Astrocyte (in vitro differentiated cells and primary cell): ENCODE data around the gene ZC3H4.

ENCODE experiments used
- CTCF ChIP-seq: IDR thresholded peaks from 2 replicates; pipeline ENCODE4 v1.5.1; 2011; ENCODE audit warnings: low read depth, mild to moderate bottlenecking, inconsistent platforms, low read length, moderate library complexity; ENCODE audit not compliant: insufficient read depth
- EZH2 ChIP-seq: IDR thresholded peaks from 2 replicates; pipeline ENCODE4 v1.6.1; 2012; ENCODE audit warnings: mild to moderate bottlenecking, low read length, inconsistent platforms; ENCODE audit not compliant: insufficient read depth

DNA sequence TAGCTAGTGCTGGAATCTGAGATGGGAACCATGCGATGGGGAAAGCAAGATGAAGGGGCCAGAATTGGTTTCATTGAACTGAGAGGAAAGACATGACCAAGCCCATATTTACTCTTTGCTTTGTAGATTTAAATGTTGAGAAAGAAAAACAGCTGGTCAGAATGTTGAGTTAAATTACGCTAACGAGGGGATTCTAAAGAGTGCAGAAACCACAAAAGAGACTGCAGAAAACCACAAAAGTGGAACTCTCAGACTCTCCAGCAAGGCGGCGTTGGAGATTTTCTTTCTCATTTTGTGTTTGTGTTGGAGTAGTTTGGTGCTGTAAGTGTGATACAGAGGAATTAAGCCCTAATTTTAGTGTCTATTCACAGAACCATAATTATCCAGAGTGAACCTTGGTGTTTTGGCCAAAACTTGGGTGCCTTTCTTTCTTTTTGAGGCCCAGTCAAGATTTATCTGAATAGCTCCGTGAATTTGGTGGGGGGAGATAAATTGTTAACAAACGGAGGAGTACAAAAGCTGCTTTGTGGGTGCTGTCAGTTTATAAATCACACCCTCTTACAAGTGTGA lies 43.4 kb upstream of the ZC3H4 start:
- TF ChIP-seq CTCF = no peak
- no peak for TF ChIP-seq EZH2
